CD4-positive, CD25-positive, alpha-beta regulatory T cell (primary cell): ENCODE measurements around the gene ATXN1. TPM values are rescaled to one million over a fixed set of nuclear protein-coding genes. Genes with fewer than 3 reads are reported as not detected.
"Not testable (repeated sequence)": the region's sequence is repeated elsewhere in the genome, so short reads cannot be mapped to it uniquely, and the experiment has no call there.

Experiments
- ATAC-seq, 2 donors: fragments of 150-1000 bp; cut with Tn5 transposase; one replicate each; pipeline ENCODE4 v1.10.0; 2021; ENCODE audit warnings: low read depth in 2 of 2, moderate number of reproducible peaks in 2 of 2, moderate library complexity in 1 of 2
- DNase-seq, 3 donors: peaks; one replicate each; pipeline versions ENCODE4 v3.0.0 to v3.0.0-alpha.2; 2012 to 2022; ENCODE audit warnings: mixed read lengths in 1 of 3
- H3K27ac ChIP-seq: one replicate; pipeline ENCODE4 v1.7.0; 2013; ENCODE audit warnings: mild to moderate bottlenecking, low read length; ENCODE audit not compliant: insufficient read depth, poor library complexity, severe bottlenecking
- H3K27me3 ChIP-seq: one replicate; pipeline ENCODE4 v1.7.0; 2013; ENCODE audit warnings: low read length; ENCODE audit not compliant: control insufficient read depth, insufficient read depth
- H3K36me3 ChIP-seq: one replicate; pipeline ENCODE4 v1.7.0; 2013; ENCODE audit warnings: mild to moderate bottlenecking, low read length, moderate library complexity; ENCODE audit not compliant: control insufficient read depth, insufficient read depth
- H3K4me1 ChIP-seq: 2 replicates; pipeline ENCODE4 v1.7.0; 2013; ENCODE audit warnings: mild to moderate bottlenecking, low read length; ENCODE audit not compliant: insufficient read depth, control insufficient read depth, poor library complexity, severe bottlenecking
- H3K4me3 ChIP-seq: one replicate; pipeline ENCODE4 v1.7.0; 2013; ENCODE audit warnings: low read depth, mild to moderate bottlenecking, low read length, moderate library complexity
- H3K9me3 ChIP-seq, 2 experiments: 1 replicate in 1 of 2; 2 replicates in 1 of 2; pipeline ENCODE4 v1.7.0; 2013; ENCODE audit warnings: low read length in 2 of 2, mild to moderate bottlenecking in 1 of 2, moderate library complexity in 1 of 2; ENCODE audit not compliant: control insufficient read depth in 2 of 2
- H3K27ac Mint-ChIP-seq, 3 donors: one replicate each; pipeline ENCODE4 v1.8.0; 2020 to 2022; ENCODE audit warnings: mild to moderate bottlenecking in 3 of 3, mixed read lengths in 3 of 3, moderate library complexity in 2 of 3
- H3K27me3 Mint-ChIP-seq: one replicate; pipeline ENCODE4 v1.8.0; 2022; ENCODE audit warnings: mild to moderate bottlenecking, mixed read lengths
- H3K36me3 Mint-ChIP-seq: one replicate; pipeline ENCODE4 v1.8.0; 2020; ENCODE audit warnings: mixed read lengths
- H3K4me1 Mint-ChIP-seq, 4 donors: one replicate each; pipeline ENCODE4 v1.8.0; 2020 to 2022; ENCODE audit warnings: mixed read lengths in 4 of 4, mild to moderate bottlenecking in 1 of 4
- H3K4me3 Mint-ChIP-seq, 4 donors: one replicate each; pipeline ENCODE4 v1.8.0; 2020 to 2022; ENCODE audit warnings: mild to moderate bottlenecking in 4 of 4, mixed read lengths in 4 of 4, moderate library complexity in 3 of 4
- H3K9me3 Mint-ChIP-seq, 7 donors: one replicate each; pipeline ENCODE4 v1.8.0; 2020 to 2022; ENCODE audit warnings: mixed read lengths in 7 of 7, mild to moderate bottlenecking in 3 of 7, moderate library complexity in 2 of 7
- polyA plus RNA-seq, 4 donors: library from polyadenylated mRNA; unstranded; fragments of 300-500 nt; fragmentation: Illumina TruSeq; gene quantifications; one replicate each; pipeline ENCODE4 v1.2.3, GENCODE V29; 2021
- total RNA-seq: library from RNA; stranded (reverse); gene quantifications from one replicate; pipeline ENCODE4 v1.2.3, GENCODE V29; 2022

The ATXN1 gene
- total and polyA plus RNA-seq, 5 donors from 2014 or later, result 15.8 to 191 (median 19.2) TPM

DNA sequence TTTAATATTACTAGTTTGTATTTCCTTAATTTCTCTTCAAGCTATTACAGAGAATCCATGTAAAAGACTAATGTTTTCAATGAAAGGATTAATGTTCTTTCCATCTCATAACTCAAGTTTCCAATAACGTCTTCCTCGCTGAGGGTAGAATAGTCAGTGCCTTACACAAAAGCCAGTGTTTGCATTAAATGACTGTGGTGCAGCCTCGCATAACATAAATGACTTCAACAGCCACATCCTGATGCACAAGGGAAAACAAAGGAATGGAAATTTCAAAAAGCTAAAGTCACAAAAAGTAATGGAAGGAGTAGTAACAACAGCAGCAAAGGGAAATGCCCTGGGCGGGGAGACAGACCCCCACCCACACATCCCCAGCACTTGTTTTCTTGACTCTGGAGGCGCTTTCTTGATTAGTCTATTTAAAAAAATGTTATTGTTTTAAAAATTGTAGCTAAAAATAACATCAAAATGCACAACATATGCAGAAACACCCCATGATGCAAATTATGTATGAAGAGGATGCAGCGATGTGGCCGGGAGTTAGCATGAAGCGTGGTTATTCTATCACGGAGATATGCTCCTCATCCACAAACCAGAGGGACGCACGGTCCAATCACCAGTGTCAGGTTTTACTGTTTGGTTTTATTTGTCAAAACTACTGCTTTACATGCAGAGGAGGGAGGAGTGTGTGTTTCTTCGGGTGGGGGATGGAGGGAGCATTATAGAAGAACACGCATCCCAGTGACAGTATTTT lies 294.3 kb downstream of the ATXN1 start:
- Mint-ChIP-seq H3K4me1 (peaks cover 46 to 82% (median 61%) of the 10 kb centered on the region in 4 donors), H3K36me3 (peaks cover 38% of the 10 kb centered on the region), H3K27me3 (no peaks in the 10 kb centered on the region), H3K4me3 (peak overlapping the region in 3 of 4 donors; percentile 15 to 77 (median 39)), H3K27ac (peak overlapping the region in 2 of 3 donors; percentile 47 to 93), H3K9me3 (no peaks in the 10 kb centered on the region)
- Histone ChIP-seq H3K36me3 (peaks cover 5% of the 10 kb centered on the region), H3K27me3 (no peaks in the 10 kb centered on the region), H3K4me3 (no peak overlapping the region), H3K9me3 (no peaks in the 10 kb centered on the region), H3K27ac (peak overlapping the region; percentile 45), H3K4me1 (peaks cover 22% of the 10 kb centered on the region)
- no peak for ATAC-seq
- no peak for DNase-seq

DNA sequence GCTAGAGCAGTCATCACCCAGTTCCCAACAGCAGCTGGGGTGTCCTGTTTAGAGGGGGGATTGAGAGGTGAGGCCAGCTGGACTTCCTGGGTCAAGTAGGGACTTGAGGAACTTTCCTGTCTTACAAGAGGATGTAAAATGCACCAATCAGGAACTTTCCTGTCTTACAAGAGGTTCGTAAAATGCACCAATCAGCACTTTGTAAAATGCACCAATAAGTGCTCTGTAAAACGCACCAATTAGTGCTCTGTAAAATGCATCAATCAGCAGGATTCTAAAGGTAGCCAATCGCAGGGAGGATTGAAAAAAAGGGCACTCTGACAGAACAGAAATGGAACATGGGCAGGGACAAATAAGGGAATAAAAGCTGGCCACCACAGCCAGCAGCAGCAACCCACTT lies 297.2 kb downstream of the ATXN1 start:
- Mint-ChIP-seq H3K36me3 (peaks cover 38% of the 10 kb centered on the region), H3K9me3 (no peaks in the 10 kb centered on the region), H3K27me3 (no peaks in the 10 kb centered on the region), H3K27ac (peak overlapping the region in 1 of 3 donors; percentile 60), H3K4me3 (no peak overlapping the region), H3K4me1 (peaks cover 40 to 59% (median 50%) of the 10 kb centered on the region in 4 donors)
- Histone ChIP-seq H3K4me3 (no peak overlapping the region), H3K36me3 (peaks cover 5% of the 10 kb centered on the region), H3K4me1 (peaks cover 6% of the 10 kb centered on the region), H3K27ac (no peak overlapping the region), H3K9me3 (no peaks in the 10 kb centered on the region), H3K27me3 (no peaks in the 10 kb centered on the region)
- no peak for DNase-seq
- no peak for ATAC-seq

DNA sequence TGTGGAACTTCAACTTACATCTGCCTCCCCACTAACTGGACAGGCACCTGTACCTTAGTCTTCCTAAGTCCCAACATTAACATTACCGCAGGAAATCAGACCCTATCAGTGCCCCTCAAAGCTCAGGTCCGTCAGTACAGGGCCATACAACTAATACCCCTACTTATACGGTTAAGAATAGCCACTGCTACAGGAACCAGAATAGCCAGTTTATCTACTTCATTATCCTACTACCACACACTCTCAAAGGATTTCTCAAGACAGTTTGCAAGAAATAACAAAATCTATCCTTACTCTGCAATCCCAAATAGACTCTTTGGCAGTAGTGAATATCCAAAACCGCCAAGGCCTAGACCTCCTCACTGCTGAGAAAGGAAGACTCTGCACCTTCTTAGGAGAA lies 298.0 kb downstream of the ATXN1 start:
- H3K27ac Mint-ChIP-seq, result peak overlapping the region; percentile 68 to 88 (median 79)
- H3K36me3 ChIP-seq, H3K4me3 ChIP-seq, H3K27me3 ChIP-seq, H3K4me3 Mint-ChIP-seq, H3K9me3 Mint-ChIP-seq, H3K9me3 ChIP-seq, H3K4me1 ChIP-seq, H3K27ac ChIP-seq, DNase-seq, ATAC-seq, H3K27me3 Mint-ChIP-seq: not testable (repeated sequence)
- peaks cover 35 to 52% (median 45%) of the 10 kb centered on the region in 4 donors for H3K4me1 Mint-ChIP-seq
- H3K36me3 Mint-ChIP-seq, result peaks cover 37% of the 10 kb centered on the region

DNA sequence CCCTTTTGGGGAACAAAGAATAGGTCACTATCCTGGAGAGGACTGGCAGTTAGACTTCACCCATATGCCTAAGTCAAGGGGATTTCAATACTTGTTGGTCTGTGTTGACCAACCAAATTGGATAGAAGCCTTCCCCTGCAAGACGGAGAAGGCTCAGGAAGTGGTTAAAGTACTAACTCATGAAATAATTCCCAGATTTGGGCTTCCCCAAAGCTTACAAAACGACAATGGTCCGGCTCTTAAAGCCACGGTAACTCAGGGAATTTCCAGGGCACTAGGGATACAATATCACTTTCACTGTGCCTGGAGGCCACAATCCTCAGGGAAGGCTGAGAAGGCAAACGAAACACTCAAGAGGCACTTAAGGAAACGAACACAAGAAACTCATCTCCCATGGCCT lies 299.8 kb downstream of the ATXN1 start:
- H3K9me3 Mint-ChIP-seq, result no peaks in the 10 kb centered on the region
- ATAC-seq, result no peak
- peaks cover 26 to 47% (median 36%) of the 10 kb centered on the region in 4 donors for H3K4me1 Mint-ChIP-seq
- H3K27me3 ChIP-seq, result no peaks in the 10 kb centered on the region
- DNase-seq, result no peak
- no peak overlapping the region for H3K4me3 Mint-ChIP-seq
- H3K4me3 ChIP-seq, result no peak overlapping the region
- no peak overlapping the region for H3K27ac Mint-ChIP-seq
- peaks cover 44% of the 10 kb centered on the region for H3K36me3 Mint-ChIP-seq
- no peaks in the 10 kb centered on the region for H3K27me3 Mint-ChIP-seq
- H3K27ac ChIP-seq, result no peak overlapping the region
- no peaks in the 10 kb centered on the region for H3K4me1 ChIP-seq
- H3K9me3 ChIP-seq, result no peaks in the 10 kb centered on the region
- no peaks in the 10 kb centered on the region for H3K36me3 ChIP-seq

DNA sequence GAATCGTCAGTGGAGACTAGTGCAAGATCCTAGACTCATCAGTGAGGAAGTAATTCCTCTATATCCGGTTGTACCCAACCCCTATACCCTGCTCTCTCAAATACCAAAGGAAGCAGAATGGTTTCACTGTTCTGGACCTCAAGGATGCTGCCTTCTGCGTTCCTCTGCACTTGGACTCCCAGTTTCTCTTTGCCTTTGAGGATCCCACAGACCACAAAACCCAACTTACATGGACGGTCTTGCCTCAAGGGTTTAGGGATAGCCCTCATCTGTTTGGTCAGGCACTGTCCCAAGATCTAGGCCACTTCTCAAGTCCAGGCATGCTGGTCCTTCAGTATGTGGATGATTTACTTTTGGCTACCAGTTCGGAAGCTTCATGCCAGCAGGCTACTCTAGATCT lies 301.8 kb downstream of the ATXN1 start:
- H3K27ac ChIP-seq, H3K4me3 Mint-ChIP-seq, DNase-seq, H3K27me3 Mint-ChIP-seq, H3K27me3 ChIP-seq, H3K9me3 Mint-ChIP-seq, ATAC-seq, H3K4me3 ChIP-seq, H3K4me1 ChIP-seq, H3K36me3 ChIP-seq, H3K9me3 ChIP-seq: not testable (repeated sequence)
- Mint-ChIP-seq H3K4me1 (peaks cover 18 to 51% (median 33%) of the 10 kb centered on the region in 4 donors), H3K27ac (peak overlapping the region in 2 of 3 donors; percentile 33 to 68), H3K36me3 (peaks cover 40% of the 10 kb centered on the region)

- H3K27ac ChIP-seq, result no peak overlapping the region
- no peaks in the 10 kb centered on the region for H3K9me3 ChIP-seq
- no peaks in the 10 kb centered on the region for H3K27me3 Mint-ChIP-seq
- no peaks in the 10 kb centered on the region for H3K4me1 ChIP-seq
- no peaks in the 10 kb centered on the region for H3K27me3 ChIP-seq
- no peak for ATAC-seq
- peaks cover 0 to 3% (median 0%) of the 10 kb centered on the region in 7 donors for H3K9me3 Mint-ChIP-seq
- no peak overlapping the region for H3K4me3 ChIP-seq
- H3K4me3 Mint-ChIP-seq, result no peak overlapping the region
- H3K27ac Mint-ChIP-seq, result no peak overlapping the region
- DNase-seq, result no peak
- peaks cover 22% of the 10 kb centered on the region for H3K36me3 Mint-ChIP-seq
- H3K4me1 Mint-ChIP-seq, result peaks cover 10 to 37% (median 27%) of the 10 kb centered on the region in 4 donors
- peaks cover 6% of the 10 kb centered on the region for H3K36me3 ChIP-seq
These were observed 308.9 kb downstream of the ATXN1 start for GRCh38 chr6:16452348-16452747.

GRCh38 chr6:16450821-16451220 lies 310.4 kb downstream of the ATXN1 start:
- no peak for DNase-seq
- peaks cover 12% of the 10 kb centered on the region for H3K36me3 Mint-ChIP-seq
- H3K27me3 ChIP-seq, result no peaks in the 10 kb centered on the region
- peak overlapping the region in 1 of 4 donors; percentile 7 for H3K4me3 Mint-ChIP-seq
- no peaks in the 10 kb centered on the region for H3K9me3 ChIP-seq
- H3K27ac Mint-ChIP-seq, result no peak overlapping the region
- peaks cover 0 to 3% (median 0%) of the 10 kb centered on the region in 7 donors for H3K9me3 Mint-ChIP-seq
- H3K27ac ChIP-seq, result no peak overlapping the region
- H3K36me3 ChIP-seq, result peaks cover under 1% of the 10 kb centered on the region
- ATAC-seq, result no peak
- H3K4me1 ChIP-seq, result no peaks in the 10 kb centered on the region
- H3K27me3 Mint-ChIP-seq, result no peaks in the 10 kb centered on the region
- H3K4me3 ChIP-seq, result no peak overlapping the region
- peaks cover 16 to 35% (median 32%) of the 10 kb centered on the region in 4 donors for H3K4me1 Mint-ChIP-seq

DNA sequence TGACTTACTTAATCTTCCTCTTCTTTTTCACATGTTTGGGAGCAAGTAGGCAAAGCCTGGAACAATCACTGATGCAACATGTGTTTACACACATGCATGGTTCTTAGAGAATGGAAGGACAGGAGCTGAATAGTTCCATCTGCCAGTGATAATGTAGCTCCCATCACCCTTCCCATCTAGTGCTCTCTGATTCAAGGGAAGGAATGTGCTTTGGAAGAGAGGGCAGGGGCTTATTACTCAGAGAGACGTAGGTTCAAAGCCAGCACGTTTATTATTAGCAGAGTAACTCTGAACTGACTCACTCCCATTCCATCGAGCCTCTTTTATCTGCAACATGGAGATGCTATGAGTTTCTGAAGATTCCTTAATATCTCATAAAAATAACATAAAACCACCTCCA lies 311.0 kb downstream of the ATXN1 start:
- Histone ChIP-seq H3K9me3 (no peaks in the 10 kb centered on the region), H3K27me3 (no peaks in the 10 kb centered on the region), H3K4me1 (no peaks in the 10 kb centered on the region), H3K4me3 (no peak overlapping the region), H3K36me3 (no peaks in the 10 kb centered on the region), H3K27ac (no peak overlapping the region)
- peaks cover 16 to 32% (median 30%) of the 10 kb centered on the region in 4 donors for H3K4me1 Mint-ChIP-seq
- no peaks in the 10 kb centered on the region for H3K27me3 Mint-ChIP-seq
- peak overlapping the region in 2 of 3 donors; percentile 66 to 71 for H3K27ac Mint-ChIP-seq
- DNase-seq, result no peak
- ATAC-seq, result no peak
- H3K4me3 Mint-ChIP-seq, result no peak overlapping the region
- H3K36me3 Mint-ChIP-seq, result peaks cover 9% of the 10 kb centered on the region
- peaks cover 0 to 3% (median 0%) of the 10 kb centered on the region in 7 donors for H3K9me3 Mint-ChIP-seq
